IMR-90 (cell line): ENCODE data around the gene KDM4B. TPM values are rescaled to one million over a fixed set of nuclear protein-coding genes. Genes with fewer than 3 reads are reported as not detected.

Source experiments
- ATAC-seq: fragments of 200-7000 bp; cut with Tn5 transposase; 2 replicates; pipeline ENCODE4 v1.9.1; 2020; ENCODE audit warnings: low read depth, mild to moderate bottlenecking, moderate library complexity
- BruUV-seq: library from RNA; stranded (reverse); fragments of 400-500 nt; replicated peaks from 2 replicates; lab custom pipeline; 2021; lab: Mats Ljungman, UMichigan
- CTCF ChIA-PET: fragments of 300-600 bp; formaldehyde crosslinking; extraction: SDS; loops from one replicate; lab custom pipeline; 2021; ENCODE audit warnings: antibody characterized with exemption; lab: Yijun Ruan, JAX
- POLR2A ChIA-PET: fragments of 300-600 bp; sonication (Branson Sonifier 250); formaldehyde crosslinking; loops from one replicate; lab custom pipeline; 2022; ENCODE audit warnings: antibody characterized with exemption; ENCODE audit not compliant: unreplicated experiment; lab: Charles Lee
- DNase-seq: peaks from one replicate; pipeline ENCODE4 v3.0.0; 2013
- H2AFZ ChIP-seq: replicated peaks from 2 replicates; pipeline ENCODE3; 2013; ENCODE audit warnings: low read length, mild to moderate bottlenecking; ENCODE audit not compliant: poor library complexity
- H2AK5ac ChIP-seq: 2 replicates; pipeline ENCODE4 v1.6.1; 2013; ENCODE audit warnings: low read depth, low read length, inconsistent platforms
- H2AK9ac ChIP-seq: replicated peaks from 2 replicates; pipeline ENCODE3; 2013; ENCODE audit warnings: mild to moderate bottlenecking, low read depth, low read length, moderate library complexity; ENCODE audit not compliant: poor library complexity
- H2BK120ac ChIP-seq: 2 replicates; pipeline ENCODE4 v1.6.1; 2013; ENCODE audit warnings: low read depth, low read length, inconsistent platforms
- H2BK15ac ChIP-seq: 3 replicates; pipeline ENCODE4 v1.6.1; 2013; ENCODE audit warnings: low read depth, low read length, inconsistent platforms
- H2BK20ac ChIP-seq: 2 replicates; pipeline ENCODE4 v1.6.1; 2013; ENCODE audit warnings: low read depth, mild to moderate bottlenecking, inconsistent platforms, low read length, moderate library complexity
- H2BK5ac ChIP-seq: 2 replicates; pipeline ENCODE4 v1.6.1; 2013; ENCODE audit warnings: mild to moderate bottlenecking, low read depth, low read length, inconsistent platforms; ENCODE audit not compliant: poor library complexity, severe bottlenecking
- H3K14ac ChIP-seq: replicated peaks from 2 replicates; pipeline ENCODE4 v1.6.1; 2013; ENCODE audit warnings: low read depth, low read length, inconsistent platforms
- H3K18ac ChIP-seq: 2 replicates; pipeline ENCODE4 v1.6.1; 2013; ENCODE audit warnings: low read depth, low read length, control low read depth
- H3K23ac ChIP-seq: 2 replicates; pipeline ENCODE4 v1.6.1; 2013; ENCODE audit warnings: low read depth, low read length, inconsistent platforms
- H3K27ac ChIP-seq: 2 replicates; pipeline ENCODE4 v1.5.1; 2013; ENCODE audit warnings: mild to moderate bottlenecking, control low read depth, low read length; ENCODE audit not compliant: insufficient read depth
- H3K27me3 ChIP-seq: 2 replicates; pipeline ENCODE4 v1.6.1; 2013; ENCODE audit warnings: low read length; ENCODE audit not compliant: control insufficient read depth, insufficient read depth
- H3K36me3 ChIP-seq: 2 replicates; pipeline ENCODE4 v1.6.1; 2013; ENCODE audit warnings: low read length, mixed read lengths; ENCODE audit not compliant: control insufficient read depth, insufficient read depth
- H3K4ac ChIP-seq: 2 replicates; pipeline ENCODE4 v1.6.1; 2013; ENCODE audit warnings: low read depth, low read length, inconsistent platforms
- H3K4me1 ChIP-seq: 2 replicates; pipeline ENCODE4 v1.6.1; 2013; ENCODE audit warnings: low read length, mixed read lengths; ENCODE audit not compliant: control insufficient read depth, insufficient read depth
- H3K4me2 ChIP-seq: 2 replicates; pipeline ENCODE4 v1.6.1; 2013; ENCODE audit warnings: low read depth, mild to moderate bottlenecking, control low read depth, low read length, moderate library complexity
- H3K4me3 ChIP-seq: 2 replicates; pipeline ENCODE4 v1.5.1; 2013; ENCODE audit warnings: low read depth, mild to moderate bottlenecking, control low read depth, low read length, moderate library complexity; ENCODE audit not compliant: insufficient read depth
- H3K56ac ChIP-seq: 2 replicates; pipeline ENCODE4 v1.6.1; 2013; ENCODE audit warnings: low read length, inconsistent platforms; ENCODE audit not compliant: insufficient read depth; ENCODE audit errors: extremely low read depth
- H3K79me1 ChIP-seq, 2 experiments: 2 replicates each; pipeline ENCODE4 v1.6.1; 2013; ENCODE audit warnings: low read length in 2 of 2, inconsistent platforms in 1 of 2, low read depth in 1 of 2
- H3K9ac ChIP-seq: 2 replicates; pipeline ENCODE4 v1.6.1; 2013; ENCODE audit warnings: low read depth, low read length, control low read depth
- H3K9me1 ChIP-seq: 2 replicates; pipeline ENCODE4 v1.6.1; 2013; ENCODE audit warnings: low read length, inconsistent platforms; ENCODE audit not compliant: insufficient read depth
- H3K9me3 ChIP-seq: 2 replicates; pipeline ENCODE4 v1.6.1; 2013; ENCODE audit warnings: low read length; ENCODE audit not compliant: control insufficient read depth, insufficient read depth
- H4K20me1 ChIP-seq: 2 replicates; pipeline ENCODE4 v1.6.1; 2013; ENCODE audit warnings: low read length, inconsistent platforms; ENCODE audit not compliant: insufficient read depth
- H4K5ac ChIP-seq: 2 replicates; pipeline ENCODE4 v1.6.1; 2013; ENCODE audit warnings: mild to moderate bottlenecking, low read depth, low read length, control low read depth
- H4K8ac ChIP-seq, 2 experiments: 2 replicates each; pipeline ENCODE4 v1.6.1; 2013; ENCODE audit warnings: low read depth in 2 of 2, low read length in 2 of 2, control low read depth in 1 of 2, inconsistent platforms in 1 of 2
- H4K91ac ChIP-seq: 2 replicates; pipeline ENCODE4 v1.6.1; 2013; ENCODE audit warnings: low read depth, low read length, inconsistent platforms; ENCODE audit not compliant: insufficient read depth
- BHLHE40 ChIP-seq: fragments of 150-350 bp; IDR thresholded peaks from 2 replicates; pipeline ENCODE4 v1.6.1; 2016; ENCODE audit warnings: mild to moderate bottlenecking, low read depth, low read length
- CEBPB ChIP-seq: IDR thresholded peaks from 2 replicates; pipeline ENCODE4 v1.6.1; 2012; ENCODE audit warnings: low read depth, low read length, improper control_type of control experiment
- CTCF ChIP-seq: conservative IDR thresholded peaks from 2 replicates; pipeline ENCODE4 v1.5.1; 2012; ENCODE audit warnings: mild to moderate bottlenecking, low read depth, low read length, improper control_type of control experiment
- ELK1 ChIP-seq: fragments of 150-350 bp; IDR thresholded peaks from 2 replicates; pipeline ENCODE4 v1.6.1; 2016; ENCODE audit warnings: low read depth, mild to moderate bottlenecking, low read length, moderate library complexity, borderline replicate concordance
- FOS ChIP-seq: fragments of 150-350 bp; IDR thresholded peaks from 2 replicates; pipeline ENCODE4 v1.6.1; 2016; ENCODE audit warnings: low read depth, low read length
- MAFK ChIP-seq: IDR thresholded peaks from 2 replicates; pipeline ENCODE4 v1.6.1; 2012; ENCODE audit warnings: low read depth, low read length, improper control_type of control experiment
- MAZ ChIP-seq: IDR thresholded peaks from 2 replicates; pipeline ENCODE4 v1.6.1; 2012; ENCODE audit warnings: low read depth, mild to moderate bottlenecking, low read length, improper control_type of control experiment, moderate library complexity, borderline replicate concordance
- NFE2L2 ChIP-seq: fragments of 150-350 bp; IDR thresholded peaks from 2 replicates; pipeline ENCODE4 v1.6.1; 2016; ENCODE audit warnings: low read depth, mild to moderate bottlenecking, low read length
- RAD21 ChIP-seq: IDR thresholded peaks from 2 replicates; pipeline ENCODE4 v1.6.1; 2012; ENCODE audit warnings: low read length, improper control_type of control experiment
- RCOR1 ChIP-seq: IDR thresholded peaks from 2 replicates; pipeline ENCODE4 v1.6.1; 2012; ENCODE audit warnings: mild to moderate bottlenecking, low read length, improper control_type of control experiment; ENCODE audit not compliant: insufficient replicate concordance
- SMC3 ChIP-seq: fragments of 150-350 bp; IDR thresholded peaks from 2 replicates; pipeline ENCODE4 v1.6.1; 2016; ENCODE audit warnings: low read depth, mild to moderate bottlenecking, antibody characterized with exemption, low read length, moderate library complexity
- WGBS, 2 experiments: methylation state at CpG; one replicate each; pipeline versions ENCODE4 v1.1.5 to v1.1.7; 2013; ENCODE audit warnings: missing lambda C conversion rate in 2 of 2; ENCODE audit not compliant: insufficient read length in 1 of 2; ENCODE audit errors: extremely low coverage in 2 of 2; 5-methylcytosine and 5-hydroxymethylcytosine counted together
- dilution Hi-C: fragments of 300-500 bp; cut with HindIII; formaldehyde crosslinking; loops from one replicate; pipeline ENCODE4 v1.14.3; 2018; ENCODE audit warnings: low sequenced_read_pairs; ENCODE audit not compliant: unreplicated experiment
- in situ Hi-C: fragments of 300-500 bp; cut with MboI; formaldehyde crosslinking; loops from 3 replicates; pipeline ENCODE4 v1.14.3; 2019; ENCODE audit warnings: low sequenced_read_pairs, inconsistent platforms, mixed read lengths
- intact Hi-C: fragments of 100-400 bp; cut with micrococcal nuclease; formaldehyde crosslinking; loops from 2 replicates; pipeline ENCODE4 v1.10.0; 2022
- polyA plus RNA-seq, 3 experiments: library from polyadenylated mRNA; depleted of rRNA; stranded (reverse); fragments of >200 nt; gene quantifications; 2 replicates each; pipeline ENCODE4 v1.2.3, GENCODE V29; 2012; ENCODE audit warnings: low replicate concordance in 1 of 3
- total RNA-seq: library from RNA; depleted of rRNA; stranded (reverse); fragments of >200 nt; gene quantifications from 2 replicates; pipeline ENCODE4 v1.2.3, GENCODE V29; 2012

Gene KDM4B
- total and polyA plus RNA-seq, 2 of the 4 experiments (the other 2 are of a cell fraction) = 5.0 to 17.9 TPM

- POLR2A ChIA-PET = no interaction called here
- H4K5ac ChIP-seq = no peak overlapping the region
- WGBS, 2 experiments = 93% methylated on average over 5 of the region's 15 CpGs; no CpG with 5 or more reads in 1 of the 2 experiments
- no peak overlapping the region for H4K91ac ChIP-seq
- no peak overlapping the region for H2AFZ ChIP-seq
- no peaks in the 10 kb centered on the region for H3K9me1 ChIP-seq
- ATAC-seq (no peak), DNase-seq (no peak)
- no peaks in the 10 kb centered on the region for H3K9me3 ChIP-seq
- no peak overlapping the region for H3K56ac ChIP-seq
- no peak overlapping the region for H3K18ac ChIP-seq
- in situ Hi-C loops = no loop called here
- no peak for TF ChIP-seq ELK1
- no peak for TF ChIP-seq RAD21
- TF ChIP-seq NFE2L2 = no peak
- no peak for TF ChIP-seq BHLHE40
- TF ChIP-seq CEBPB = no peak
- TF ChIP-seq MAFK = no peak
- TF ChIP-seq CTCF = no peak
- TF ChIP-seq SMC3 = no peak
- no peak for TF ChIP-seq RCOR1
- TF ChIP-seq MAZ = no peak
- TF ChIP-seq FOS = no peak
- H3K36me3 ChIP-seq = peaks cover 47% of the 10 kb centered on the region
- no peaks in the 10 kb centered on the region for H3K79me1 ChIP-seq
- dilution Hi-C loops = no loop called here
- no peak overlapping the region for H2BK15ac ChIP-seq
- no peak overlapping the region for H3K14ac ChIP-seq
- no peak overlapping the region for H3K23ac ChIP-seq
- no peak overlapping the region for H3K27ac ChIP-seq
- no peak overlapping the region for H3K9ac ChIP-seq
- no peaks in the 10 kb centered on the region for H3K4me1 ChIP-seq
- no TSS peak for BruUV-seq
- H3K4me3 ChIP-seq = no peak overlapping the region
- H4K20me1 ChIP-seq = no peaks in the 10 kb centered on the region
- H2BK20ac ChIP-seq = no peak overlapping the region
- no peak overlapping the region for H2BK5ac ChIP-seq
- intact Hi-C loops = no loop called here
- no peak overlapping the region for H3K4ac ChIP-seq
- no peak overlapping the region for H2AK5ac ChIP-seq
- CTCF ChIA-PET = no interaction called here
- H2AK9ac ChIP-seq = peak overlapping the region; percentile 37
- H4K8ac ChIP-seq = no peak overlapping the region
- no peaks in the 10 kb centered on the region for H3K27me3 ChIP-seq
- H2BK120ac ChIP-seq = no peak overlapping the region
- H3K4me2 ChIP-seq = no peak overlapping the region
Measured at GRCh38 chr19:5148794-5149190, 179.9 kb downstream of the KDM4B start.
